ENCODE measurements around the gene LDLRAD4.
"Not testable (repeated sequence)": the region's sequence is repeated elsewhere in the genome, so short reads cannot be mapped to it uniquely, and the experiment has no call there.

Gene LDLRAD4

DNA sequence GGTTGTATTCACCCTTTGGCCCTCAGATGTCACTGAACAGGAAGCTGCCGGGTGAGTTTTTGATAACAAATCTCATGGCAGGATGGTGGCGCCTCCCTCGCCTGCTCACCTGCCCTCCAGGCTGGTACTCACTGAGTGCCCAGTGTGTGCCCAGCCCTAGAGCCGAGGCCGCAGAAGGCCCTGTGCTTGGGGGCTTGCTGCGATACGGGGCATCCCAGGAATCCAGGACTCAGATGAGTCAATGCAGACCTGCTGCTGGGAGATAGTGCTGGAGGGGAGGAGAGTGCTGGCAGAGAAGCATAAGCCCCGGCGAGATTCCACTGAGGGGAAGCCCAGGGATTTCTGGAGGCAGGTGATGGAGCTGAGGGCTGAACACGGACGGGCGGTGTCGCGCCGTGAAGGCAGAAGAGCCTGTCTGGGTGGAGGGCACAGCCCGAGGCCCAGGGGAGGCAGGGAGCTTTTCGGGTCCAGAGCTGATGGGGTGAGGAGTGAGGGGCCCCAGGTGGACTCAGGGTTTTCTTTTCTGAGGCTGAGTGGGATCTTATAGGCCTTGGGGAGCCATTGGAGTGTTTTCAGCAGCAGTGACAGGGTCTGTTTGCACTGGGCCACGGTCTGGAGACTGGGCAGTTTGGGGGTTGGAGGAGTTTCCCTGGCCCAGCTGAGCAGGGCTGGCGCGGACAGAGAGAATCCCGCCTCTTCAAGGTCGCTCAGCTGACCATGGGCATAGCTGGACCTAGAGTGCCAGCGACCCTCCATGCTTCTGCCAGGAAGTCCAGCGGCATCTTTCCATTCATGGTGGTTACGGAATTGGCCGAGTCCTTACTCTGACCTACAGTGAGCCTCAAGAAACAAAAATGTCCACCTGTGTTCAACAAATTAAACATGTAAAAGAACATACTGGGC is 35.5 kb downstream of the LDLRAD4 start:
- no peak for DNase-seq

DNA sequence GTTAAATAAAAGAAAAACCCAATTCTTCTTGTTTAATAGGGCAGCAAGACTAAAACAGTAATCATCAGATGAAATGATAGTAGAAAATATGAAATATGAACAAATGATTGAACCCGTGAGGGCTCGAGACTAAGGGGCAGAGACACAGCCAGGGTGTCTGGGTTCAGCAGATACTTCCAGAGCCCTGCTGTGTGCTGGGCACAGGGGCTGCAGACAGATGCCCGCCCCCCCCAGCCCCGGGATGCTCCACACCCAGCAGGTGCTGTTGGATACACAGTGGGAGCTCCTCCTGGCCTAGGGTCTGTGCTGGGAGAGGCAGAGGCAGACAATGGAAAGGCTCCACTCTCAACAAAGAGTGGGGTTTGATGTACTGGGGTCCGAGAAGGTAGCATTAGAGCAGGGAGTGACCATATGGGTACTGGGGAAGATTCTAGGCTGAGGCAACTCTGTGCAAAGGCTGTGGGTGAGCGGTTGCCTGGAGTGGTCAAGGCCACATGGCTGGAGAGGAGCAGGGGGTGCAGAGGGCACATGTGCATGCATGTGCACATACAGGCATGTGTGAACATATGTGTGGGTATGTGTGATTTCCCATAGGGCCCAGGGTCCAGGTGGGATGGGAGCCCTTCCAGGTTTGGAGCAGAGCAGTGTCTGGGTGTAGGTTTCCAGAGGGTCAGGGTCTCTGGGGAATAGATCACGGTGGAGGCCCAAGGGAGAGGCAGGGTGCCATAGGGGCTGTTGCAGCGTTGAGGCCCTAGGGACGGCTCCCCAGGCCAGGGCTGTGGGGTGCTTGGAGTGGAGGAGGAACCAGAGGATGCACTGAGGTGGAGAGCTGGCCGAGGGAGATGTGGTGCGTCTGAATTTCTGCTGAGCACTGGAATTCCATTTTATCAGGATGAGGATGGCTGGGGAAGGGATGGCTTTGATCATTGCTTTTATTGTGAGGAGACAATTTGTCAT is 36.7 kb downstream of the LDLRAD4 start:
- no peak for DNase-seq

DNA sequence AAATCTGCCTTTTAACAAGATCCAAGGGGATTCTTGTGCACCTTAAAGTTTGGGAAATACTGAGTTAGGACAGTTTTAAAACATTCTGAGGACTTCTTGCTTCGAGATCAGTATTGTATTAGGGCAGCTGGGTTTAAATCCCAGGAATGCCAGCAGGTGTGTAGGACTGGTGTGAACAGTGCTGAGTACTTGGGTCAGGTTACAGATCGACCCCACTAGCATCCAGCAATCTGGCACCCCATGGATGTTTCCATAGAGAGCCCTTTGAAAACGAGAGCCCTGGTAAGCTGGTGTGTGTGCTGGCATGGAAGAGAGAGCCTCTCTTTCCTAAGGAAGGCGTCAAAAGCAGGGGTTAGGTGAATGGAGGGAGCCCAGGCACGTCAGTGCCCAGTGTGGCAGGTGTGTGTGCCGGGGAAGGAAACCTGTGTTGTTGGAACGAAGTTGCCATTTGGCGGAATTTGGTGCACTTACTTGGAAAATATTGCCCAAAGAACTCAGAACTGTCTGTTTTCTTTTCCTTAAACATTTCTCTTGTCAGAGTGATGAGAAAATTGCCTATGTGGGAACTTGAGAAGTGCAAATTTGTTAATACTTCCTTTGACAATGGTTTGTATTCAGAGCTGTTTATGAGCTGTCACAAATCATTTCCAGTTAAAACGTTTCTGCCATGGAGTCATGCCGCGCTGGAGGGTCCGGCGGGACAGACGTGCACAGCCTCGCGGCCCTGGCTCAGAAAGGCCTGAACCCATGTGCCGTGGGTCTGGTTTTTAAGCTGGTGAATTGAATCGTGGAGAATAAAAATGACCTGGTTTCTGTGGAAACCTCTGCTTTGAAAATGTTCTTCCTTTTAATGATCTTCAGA is 38.1 kb downstream of the LDLRAD4 start:
- DNase-seq: no peak

DNA sequence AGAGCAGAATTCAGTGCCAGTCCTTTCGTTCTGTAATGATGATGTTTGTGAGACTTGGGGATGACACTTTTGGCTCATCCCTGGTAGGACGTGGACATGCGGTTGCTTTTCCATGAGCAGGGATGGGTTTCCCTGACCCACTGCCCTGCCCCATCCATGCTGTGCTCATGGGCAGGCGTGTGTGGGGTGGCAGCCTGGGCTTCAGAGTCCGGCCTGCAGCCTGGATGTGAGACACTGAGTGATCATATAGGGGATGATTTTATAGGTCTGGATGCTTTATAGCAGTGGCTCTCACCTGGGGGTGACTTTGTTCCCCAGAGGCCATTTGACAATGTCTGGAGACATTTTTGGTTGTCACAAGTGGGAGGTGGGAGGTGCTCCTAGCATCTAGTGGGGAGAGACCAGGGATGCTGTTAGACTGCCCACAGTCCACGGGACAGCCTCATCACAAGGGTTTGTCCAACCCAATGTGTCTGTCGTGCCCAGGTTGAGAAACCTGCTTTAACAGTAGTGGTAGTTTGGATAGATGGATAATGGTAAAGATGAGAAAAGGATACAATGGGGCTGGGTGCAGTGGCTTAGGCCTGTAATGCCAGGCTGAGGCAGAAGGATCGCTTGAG is 38.9 kb downstream of the LDLRAD4 start:
- no peak for DNase-seq

DNA sequence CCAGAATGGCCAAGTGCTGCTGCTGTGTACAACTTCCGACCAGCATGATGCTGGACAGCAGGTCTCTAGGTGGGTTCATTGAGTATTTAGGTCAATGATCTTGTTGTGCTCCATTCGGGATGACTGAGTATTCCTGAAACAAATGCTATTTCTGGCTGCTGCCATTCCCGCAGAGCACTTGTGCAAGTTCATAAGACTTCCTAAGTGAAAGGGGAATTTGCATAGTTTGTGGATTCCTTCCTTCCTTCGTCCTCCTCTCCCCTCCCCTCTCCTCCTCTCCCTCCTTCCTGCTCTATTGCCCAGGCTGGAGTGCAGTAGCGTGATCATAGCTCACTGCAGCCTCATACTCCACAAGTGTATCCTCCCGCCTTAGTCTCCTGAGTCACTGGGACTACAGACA is 40.4 kb downstream of the LDLRAD4 start:
- DNase-seq: no peak

DNA sequence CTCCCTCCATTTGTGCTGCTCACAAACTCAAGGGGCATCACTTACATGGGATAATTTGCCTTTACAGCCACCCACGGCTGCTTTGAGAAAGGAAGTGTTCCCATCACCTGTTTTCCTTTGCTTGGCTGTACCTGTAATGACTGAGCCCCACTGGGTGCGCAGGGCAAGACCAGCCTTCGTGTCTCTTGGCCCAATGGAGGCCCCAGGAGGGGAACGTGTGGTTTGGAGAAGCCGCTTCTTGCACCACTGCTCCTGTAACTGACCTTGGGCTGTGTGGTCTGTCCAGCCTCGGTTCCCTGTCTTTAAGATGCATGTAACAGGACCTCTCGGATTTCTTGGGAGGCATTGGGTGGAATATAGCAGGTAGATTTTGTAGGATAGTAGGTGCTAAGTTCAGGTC is 41.1 kb downstream of the LDLRAD4 start:
- no peak for DNase-seq

DNA sequence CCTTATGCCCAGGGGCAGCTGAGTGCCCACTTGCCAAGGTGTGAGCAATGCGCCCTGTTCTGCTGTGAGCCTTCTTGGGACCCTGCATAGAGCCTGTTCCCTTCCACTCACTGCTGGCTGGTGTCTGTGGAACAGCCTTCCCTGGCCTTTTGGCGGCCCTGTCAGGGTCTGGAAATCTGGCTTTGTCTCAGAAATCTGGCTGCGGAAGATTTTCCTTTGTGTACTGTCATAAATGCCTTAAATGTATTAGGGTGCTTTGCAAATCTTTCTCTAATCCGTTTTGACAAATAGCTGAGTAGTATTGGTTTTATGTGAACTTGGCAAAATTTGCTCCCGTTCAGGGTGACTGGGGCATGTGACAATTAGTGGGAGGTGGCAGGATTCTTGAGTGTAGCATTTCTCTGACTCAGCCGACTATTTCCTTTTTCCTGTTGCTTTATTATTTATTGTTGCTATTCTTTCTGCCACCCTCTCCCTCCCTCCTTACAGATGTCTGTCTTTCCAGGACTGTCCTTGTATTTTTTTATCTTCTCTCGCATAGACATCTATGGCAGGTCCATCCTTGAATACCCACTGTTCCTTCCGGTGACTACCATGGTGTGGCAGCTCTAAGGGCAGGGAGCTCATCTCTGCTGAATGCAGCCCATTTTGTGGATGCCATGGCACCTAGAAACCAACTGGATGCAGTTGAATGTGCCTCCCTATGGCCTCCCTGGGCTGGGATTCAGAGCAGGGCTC is 41.8 kb downstream of the LDLRAD4 start:
- no peak for DNase-seq

DNA sequence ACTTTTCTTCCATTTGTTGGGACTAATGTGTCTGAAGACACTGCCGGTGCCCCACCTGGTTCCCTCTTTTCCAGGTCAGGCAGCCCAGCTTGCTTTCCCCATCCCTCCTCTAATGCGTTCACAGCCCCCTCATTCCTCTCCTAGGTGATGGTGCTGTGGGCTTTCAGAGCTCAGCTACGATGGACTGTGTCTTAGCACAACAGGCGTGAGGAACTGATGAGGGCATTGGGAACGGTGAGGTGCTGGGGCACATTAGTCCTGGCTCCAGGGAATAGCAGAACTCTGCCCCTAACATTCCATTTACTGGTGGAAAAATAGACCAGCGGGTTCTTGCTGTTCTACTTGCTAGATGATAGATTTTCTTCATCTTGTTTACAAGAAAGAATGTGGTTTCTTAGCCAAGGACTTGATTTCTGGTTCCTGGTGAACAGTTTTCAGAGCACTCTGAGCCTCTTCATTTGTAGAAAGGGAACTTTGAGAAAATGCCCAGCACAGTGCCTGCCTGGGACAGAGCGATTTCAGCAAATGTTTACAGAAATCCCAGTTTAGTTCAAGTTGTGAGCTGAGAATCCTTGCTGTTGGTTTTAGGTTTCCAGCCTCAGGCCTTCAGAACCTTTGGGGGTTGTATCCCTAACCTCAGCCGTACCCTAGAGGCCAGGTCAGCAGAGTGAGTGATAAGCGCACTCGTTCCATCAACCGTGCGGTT is 42.5 kb downstream of the LDLRAD4 start:
- no peak for DNase-seq

DNA sequence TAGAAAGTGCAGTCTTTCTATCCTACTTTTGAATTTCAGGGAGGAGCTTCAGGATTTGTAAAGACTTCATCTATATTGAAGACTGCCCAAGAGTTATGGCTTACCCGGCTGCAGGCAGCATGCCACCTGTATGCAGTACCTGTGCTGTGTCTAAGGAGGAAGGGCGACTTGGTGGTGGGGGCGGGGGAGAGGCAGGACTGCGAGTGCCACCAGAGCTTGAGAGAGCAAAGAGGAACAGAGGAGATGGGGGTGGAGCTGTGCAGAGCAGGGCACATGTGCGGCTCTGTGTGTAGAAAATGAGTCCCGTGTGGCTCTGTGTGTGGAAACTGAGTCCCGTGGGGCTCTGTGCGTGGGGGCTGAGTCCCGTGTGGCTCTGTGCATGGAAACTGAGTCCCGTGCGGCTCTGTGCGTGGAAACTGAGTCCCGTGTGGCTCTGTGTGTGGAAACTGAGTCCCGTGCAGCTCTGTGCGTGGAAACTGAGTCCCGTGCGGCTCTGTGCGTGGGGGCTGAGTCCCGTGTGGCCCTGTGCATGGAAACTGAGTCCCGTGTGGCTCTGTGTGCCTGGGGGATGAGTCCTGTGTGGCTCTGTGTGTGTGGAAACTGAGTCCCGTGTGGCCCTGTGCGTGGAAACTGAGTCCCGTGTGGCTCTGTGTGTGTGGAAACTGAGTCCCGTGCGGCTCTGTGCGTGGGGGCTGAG is 43.2 kb downstream of the LDLRAD4 start:
- no peak for DNase-seq

- DNase-seq: not testable (repeated sequence)
Observed at GRCh38 chr18:13262358-13262680, 43.8 kb downstream of the LDLRAD4 start.

DNA sequence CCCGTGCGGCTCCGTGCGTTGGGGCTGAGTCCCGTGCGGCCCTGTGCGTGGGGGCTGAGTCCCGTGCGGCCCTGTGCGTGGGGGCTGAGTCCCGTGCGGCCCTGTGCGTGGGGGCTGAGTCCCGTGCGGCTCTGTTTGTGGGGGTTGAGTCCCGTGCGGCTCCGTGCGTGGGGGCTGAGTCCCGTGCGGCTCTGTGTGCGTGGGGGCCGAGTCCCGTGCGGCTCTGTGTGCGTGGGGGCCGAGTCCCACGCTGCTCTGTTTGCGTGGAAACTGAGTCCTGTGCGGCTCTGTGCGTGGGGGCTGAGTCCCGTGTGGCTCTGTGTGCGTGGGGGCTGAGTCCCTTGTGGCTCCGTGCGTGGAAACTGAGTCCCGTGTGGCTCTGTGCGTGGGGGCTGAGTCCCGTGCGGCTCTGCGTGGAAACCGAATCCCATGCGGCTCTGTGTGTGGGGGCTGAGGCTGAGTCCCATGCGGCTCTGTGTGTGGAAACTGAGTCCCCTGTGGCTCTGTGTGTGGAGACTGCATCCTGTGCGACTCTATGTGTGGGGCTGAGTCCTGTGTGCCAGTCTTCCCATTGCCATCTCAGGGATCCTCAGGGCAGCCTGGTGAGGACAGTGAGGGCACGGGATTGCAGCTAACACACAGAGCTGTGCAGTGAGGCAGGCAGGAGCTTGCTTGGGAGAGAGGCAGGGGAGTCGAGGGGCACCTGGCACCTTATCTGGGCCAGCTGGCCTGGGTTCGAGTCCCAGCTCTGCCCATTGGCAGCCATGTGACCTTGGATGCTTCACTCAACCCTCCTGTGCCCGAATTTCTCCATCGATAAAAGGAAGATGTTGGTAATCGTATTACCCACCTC is 44.5 kb downstream of the LDLRAD4 start:
- no peak for DNase-seq

DNA sequence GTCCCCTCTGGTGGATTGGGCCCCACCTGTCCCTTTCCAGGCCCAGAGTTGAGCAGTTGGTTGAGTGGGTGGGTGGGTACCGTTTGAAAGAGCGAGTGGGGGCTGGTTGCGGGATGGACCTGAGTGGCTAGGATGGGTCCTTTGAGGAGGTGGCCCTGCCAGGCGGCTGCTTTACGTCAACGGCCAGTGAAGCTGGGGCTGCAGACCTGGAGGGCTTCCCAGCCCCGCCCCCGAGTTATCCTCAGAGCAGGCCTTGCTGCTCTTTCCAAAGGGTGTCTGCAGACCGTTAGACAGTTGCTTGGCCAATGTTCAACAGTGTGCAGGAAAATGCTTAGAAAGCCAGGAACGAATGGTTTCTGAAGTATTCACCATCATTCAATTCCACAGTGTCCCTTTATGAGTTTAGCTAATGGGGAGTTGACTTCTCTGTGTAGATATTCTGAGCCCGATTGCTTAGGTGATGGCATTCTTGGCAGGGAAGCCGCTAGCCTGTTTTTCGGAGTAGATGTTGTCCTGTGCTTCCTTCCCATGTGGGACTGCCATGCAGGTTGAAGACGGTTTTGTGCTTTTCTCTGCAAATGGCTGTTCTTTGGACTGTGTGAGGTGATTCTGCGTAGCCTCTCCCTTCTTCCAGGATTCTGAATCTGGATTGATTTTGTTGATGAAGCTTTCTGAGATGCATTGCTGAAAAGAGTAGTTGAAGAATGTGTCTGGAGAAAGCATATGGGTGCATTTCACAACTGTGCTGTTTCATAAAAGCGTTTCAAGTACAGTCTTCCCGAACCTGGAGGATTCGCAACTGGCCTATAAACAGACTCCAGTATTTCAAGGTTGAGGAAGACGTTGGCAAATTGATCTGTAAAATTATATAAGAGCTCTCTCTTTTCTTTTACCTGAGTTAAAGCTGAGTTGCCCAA is 45.8 kb downstream of the LDLRAD4 start:
- DNase-seq: no peak

DNA sequence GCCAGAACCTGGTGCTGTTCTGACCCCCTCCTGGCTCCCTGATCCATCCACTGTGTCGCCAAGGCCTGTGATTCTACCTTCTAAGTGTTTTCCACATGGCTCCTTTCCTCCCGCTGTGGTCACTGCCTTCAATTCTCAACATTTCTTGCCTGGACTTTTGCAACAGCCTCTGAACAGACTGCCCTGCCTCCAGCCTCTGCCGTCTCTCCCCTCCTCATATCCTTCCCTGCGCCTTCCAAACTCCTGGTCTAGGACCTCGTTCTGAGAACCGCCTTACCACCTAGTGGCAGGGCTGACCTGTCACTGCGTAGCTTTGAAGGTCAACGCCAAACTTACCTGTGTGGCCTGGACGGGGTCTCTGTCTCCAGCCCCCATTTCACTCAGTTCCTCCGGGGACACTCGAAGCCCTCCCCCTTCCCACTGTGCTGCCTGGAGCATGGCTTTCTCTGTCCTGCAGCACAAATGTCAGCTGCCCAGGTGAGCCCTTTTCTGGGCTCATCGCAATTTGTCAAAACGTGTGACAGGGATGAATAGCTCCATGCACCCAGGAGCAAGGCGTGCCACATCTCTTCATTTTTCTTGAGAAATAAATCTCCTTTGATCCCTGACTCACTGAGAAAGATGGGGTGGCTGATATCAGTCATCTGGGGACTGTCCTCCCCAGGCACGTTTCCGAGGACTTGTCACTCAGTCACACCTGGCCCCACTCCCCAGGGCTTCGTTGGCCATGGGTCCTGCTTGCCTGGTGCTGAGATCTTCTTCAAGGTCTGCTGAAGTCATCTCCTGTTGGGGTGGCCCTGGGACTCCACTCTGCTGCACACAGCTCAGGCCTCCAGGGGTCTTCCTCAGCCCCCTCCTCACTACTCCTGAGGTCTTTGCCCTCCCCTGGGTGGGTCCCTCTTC is 46.7 kb downstream of the LDLRAD4 start:
- DNase-seq: no peak

- no peak for DNase-seq
Observed at GRCh38 chr18:13265911-13266217, 47.3 kb downstream of the LDLRAD4 start.

GRCh38 chr18:13266218-13267100 is 47.9 kb downstream of the LDLRAD4 start:
- no peak for DNase-seq

GRCh38 chr18:13267431-13267873 is 48.9 kb downstream of the LDLRAD4 start:
- no peak for DNase-seq
